Choroid plexus epithelial cell (primary cell): ENCODE results near the gene PREP.
"Not testable (repeated sequence)": the region's sequence is repeated elsewhere in the genome, so short reads cannot be mapped to it uniquely, and the experiment has no call there.

Experiments
- DNase-seq: peaks from one replicate; pipeline ENCODE4 v3.0.0-alpha.2; 2010; ENCODE audit warnings: low read depth
- H3K4me3 ChIP-seq: 2 replicates; pipeline ENCODE4 v1.5.1; 2011; ENCODE audit warnings: low read depth, mild to moderate bottlenecking, control low read depth, low read length, moderate library complexity
- CTCF ChIP-seq: conservative IDR thresholded peaks from 2 replicates; pipeline ENCODE4 v1.5.1; 2011; ENCODE audit warnings: low read depth, mild to moderate bottlenecking, control low read depth, inconsistent platforms, low read length, moderate library complexity

Gene PREP

DNA sequence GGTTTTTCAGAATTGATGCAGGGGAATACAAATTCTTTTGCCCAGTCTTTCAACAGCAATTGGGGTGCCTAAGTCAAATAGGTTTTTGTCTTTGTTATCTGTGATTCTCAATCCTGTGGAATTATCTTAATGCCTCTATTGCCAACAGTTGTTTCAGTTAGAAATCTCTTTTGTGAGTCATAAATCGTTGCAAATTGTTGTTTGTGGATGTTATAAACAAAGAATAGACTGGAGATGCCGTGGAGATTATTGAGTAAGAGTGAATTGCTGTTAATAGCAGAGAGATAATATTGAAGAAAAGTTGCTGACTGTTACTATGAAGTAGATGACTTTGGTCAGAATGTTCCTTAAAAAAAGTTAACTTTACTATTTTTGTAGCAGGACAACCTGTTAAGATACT, 159.4 kb downstream of the PREP start:
- H3K4me3 ChIP-seq: no peak overlapping the region
- no peak for TF ChIP-seq CTCF
- DNase-seq: no peak

DNA sequence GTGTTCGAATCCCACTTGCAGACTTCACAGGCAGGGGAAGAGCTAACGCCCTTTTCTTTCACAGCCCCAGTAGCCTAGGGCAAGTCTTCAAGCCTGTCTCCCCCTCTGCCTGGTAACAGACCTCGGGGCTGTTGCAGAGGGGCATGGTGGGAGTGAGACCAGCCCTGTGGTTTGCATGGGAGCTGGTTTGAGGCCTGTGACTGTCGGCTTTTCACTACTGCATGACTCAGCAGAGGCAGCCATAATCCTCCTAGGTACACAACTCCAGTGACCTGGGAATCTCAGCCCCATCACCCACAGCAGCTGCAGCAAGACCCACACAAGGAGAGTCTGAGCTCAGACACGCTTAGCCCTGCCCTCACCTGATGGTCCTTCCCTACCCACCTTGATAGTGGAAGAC, 167.7 kb downstream of the PREP start:
- TF ChIP-seq CTCF: no peak
- no peak for DNase-seq
- no peak overlapping the region for H3K4me3 ChIP-seq

DNA sequence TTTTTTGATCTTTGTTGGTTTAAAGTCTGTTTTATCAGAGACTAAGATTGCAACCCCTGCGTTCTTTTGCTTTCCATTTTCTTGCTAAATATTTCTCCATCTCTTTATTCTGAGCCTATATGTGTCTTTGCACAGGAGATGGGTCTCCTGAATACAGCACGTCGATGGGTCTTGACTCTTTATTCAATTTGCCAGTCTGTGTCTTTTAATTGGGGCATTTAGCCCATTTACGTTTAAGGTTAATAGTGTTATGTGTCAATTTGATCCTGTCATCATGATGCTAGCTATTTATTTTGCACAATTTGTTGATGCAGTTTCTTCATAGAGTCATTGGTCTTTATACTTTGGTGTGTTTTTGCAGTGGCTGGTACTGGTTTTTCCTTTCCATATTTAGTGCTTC, 171.1 kb downstream of the PREP start:
- H3K4me3 ChIP-seq, DNase-seq: not testable (repeated sequence)
